NCI-H345 treated with DMSO at 0.1 percent for 48 hours (cell line): ENCODE results near the gene CD7.

Source experiments
- DNase-seq: peaks from one replicate; lab custom pipeline; 2025; ENCODE audit not compliant: unreplicated experiment; lab: John Stamatoyannopoulos, UW

Gene CD7

DNA sequence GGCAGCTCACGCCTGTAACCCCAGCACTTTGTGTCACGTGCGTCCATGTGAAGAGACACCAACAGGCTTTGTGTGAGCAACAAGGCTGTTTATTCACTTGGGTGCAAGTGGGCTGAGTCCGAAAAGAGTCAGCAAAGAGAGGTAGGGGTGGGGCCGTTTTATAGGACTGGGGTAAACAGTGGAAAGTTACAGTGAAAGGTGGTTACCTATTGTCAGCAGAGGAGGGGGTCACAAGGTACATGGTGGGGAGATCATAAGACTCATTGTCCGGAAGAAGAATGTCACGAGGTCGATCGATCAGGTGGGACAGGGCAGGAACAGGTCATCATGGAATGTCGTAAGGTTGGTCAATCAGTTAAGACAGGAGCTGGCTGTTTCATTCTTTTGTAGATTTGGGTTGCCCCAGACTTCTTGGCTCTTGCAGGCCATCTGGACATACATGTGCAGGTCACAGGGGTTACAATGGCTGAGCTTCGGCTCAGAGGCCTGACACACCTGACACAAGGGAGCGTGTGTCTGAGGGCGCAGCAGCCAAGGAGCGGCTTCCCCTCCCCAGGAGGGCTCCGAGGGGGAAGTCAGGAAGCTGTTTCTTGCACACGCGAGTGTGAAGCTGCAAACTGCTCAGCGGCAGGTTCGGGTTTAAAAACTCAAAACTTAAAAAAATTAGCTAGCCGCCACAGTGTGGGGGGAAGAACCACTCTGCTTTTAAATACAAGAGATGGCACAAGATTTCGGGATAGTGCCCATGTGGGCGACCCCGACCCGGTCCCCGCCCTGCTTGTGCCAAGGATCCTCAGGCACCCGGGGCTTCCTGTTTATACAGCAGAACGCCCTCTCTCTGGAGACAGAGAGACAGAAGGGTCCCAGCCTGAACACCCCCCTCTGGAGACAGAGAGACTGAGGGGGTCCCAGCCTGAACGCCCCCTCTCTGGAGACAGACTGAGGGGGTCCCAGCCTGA lies 29.2 kb upstream of the CD7 start:
- no peak for DNase-seq

DNA sequence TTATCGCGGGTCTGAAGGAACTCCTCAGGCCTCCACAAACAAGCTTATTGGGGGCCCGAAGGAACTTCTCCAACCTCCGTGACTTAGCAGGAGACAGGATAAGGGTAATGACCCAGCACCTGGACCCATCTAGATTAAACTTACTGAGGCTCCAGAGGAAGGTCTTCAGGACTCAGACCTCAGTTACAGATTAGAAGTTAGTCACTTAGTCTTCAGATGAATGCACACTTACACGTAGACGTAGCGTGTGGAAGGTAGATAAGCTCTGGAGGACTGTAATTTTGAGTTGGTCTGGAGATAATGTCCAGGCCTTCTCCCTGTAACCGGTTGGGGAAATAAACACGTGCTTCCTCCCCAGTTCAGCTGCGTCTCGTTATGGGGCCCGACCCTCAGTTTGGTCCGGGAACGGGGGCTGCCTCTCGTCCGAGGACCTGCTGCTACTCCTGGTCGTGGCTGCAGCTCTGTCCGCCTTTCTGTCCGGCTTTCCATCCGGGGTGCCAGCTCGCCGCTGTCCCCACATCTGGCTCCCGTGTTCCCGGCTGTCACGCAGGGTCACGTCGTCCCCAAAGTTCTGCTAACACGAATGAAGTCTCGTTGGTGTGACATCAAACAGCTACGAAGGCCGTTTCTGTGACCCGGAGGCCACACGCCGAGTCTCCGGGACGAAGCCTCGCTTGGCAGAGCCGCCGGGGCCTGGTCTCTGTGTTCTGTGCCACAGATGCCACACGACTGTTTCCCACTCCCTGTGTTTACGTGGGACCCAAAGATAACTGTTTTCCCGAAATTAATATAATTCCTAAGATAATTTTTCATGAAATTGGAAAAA lies 28.0 kb upstream of the CD7 start:
- no peak for DNase-seq

DNA sequence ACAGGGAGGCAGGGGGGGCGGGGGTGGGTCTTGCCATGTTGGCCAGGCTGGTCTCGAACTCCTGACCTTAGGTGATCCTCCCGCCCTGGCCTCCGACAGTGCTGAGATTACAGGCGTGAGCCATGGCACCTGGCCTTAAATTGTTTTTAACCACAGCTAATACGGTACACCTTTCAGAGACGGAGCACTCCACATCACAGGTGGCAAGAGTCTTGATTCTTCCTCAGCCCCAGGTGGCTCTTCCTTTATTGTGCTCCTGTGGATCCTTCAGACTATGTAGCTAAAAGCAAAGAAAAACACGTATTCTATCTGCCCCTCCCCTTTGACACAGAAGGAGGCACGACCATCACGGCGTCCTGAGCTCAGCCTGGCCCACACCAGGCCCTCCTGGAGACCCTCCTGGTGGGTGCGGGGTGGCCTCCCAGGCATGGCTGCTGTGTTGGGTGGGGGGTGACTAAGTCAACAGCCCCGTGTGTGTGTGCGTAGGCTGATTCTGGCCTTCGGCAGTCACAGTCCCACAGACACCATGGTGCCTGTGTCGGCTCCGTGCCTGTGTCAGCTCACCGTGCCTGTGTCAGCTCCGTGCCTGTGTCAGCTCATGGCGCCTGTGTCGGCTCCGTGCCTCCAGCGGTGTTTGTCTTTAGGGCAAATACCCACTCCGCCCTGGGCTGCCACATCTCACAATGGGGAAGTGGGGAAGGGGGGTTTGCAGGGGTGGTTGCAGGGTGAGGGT lies 26.9 kb upstream of the CD7 start:
- no peak for DNase-seq

- DNase-seq, result no peak
Measured at GRCh38 chr17:82343560-82343959, 26.2 kb upstream of the CD7 start.

DNA sequence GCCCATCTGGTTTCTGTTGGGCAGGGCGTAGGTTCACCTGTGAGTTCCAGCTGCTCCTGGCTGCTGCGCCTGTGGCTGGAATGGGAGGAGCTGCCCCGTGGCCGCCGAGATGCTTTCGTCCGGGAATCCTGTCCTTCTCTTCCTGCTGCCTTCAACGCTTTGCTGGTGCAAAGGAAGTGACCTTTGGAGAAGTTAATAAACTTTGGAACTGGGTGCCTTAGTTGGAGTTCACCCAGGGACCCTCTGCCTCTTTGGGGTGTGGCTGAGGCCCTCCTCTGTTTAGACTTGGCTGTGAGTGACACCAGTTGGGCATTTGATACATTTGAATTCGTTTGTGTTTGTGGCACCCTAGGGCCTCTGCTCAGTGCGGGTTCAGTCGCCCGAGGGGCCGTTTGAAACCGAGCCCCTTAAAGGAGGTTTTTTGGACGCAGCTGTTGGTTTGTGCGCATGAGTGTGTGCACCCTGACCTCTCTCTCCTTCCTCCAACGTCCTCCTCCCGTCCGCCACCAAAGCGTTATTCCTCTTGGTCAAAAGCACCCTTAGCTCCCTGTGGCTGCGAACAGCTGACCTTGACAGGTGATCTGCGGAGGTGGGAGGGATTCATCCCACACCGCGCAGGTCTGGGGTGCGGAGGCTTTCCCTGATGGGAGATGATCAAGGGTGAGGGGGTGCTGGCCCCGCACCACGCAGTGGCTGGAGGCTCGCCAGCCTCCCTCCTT lies 25.1 kb upstream of the CD7 start:
- DNase-seq, result no peak

DNA sequence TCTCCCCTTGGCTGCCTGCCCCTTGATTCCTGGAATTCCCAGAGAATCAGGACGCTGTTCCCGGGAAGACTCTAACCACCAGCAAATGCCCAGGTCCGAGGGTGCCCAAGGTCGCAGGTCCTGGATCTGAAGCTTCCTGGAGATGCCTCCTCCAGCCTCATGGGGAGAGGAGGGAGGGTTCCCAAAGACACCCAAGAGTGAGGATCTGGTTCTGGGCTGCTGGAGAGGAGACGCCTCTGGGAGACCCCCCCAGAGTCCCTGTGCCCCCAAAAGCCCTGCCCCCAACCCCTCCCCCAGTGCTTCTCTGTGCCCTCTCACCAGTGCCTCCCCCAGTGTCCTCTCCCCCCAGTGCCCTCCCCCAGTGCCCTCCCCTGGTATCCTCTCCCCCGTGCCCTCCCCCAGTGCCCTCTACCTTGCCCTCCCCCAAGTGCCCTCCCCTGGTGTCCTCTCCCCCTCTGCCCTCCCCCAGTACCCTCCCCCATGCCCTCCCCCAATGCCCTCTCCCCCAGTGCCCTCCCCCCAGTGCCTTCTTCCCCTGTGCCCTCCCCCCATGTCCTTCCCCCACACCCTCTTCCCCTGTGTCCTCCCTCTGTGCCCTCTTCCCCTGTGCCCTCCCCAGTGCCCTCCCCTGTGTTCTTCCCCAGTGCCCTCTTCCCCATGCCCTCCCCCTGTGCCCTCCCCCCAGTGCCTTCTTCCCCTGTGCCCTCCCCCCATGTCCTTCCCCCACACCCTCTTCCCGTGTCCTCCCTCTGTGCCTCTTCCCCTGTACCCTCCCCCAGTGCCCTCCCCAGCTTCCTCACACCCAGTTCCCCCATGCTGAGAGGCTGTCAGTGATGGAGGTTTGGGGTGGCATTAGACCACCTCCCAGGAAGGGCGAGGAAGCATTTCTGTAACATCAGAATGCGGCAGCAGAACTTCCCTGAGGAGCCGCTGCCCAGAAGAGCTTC lies 22.5 kb upstream of the CD7 start:
- DNase-seq, result no peak

DNA sequence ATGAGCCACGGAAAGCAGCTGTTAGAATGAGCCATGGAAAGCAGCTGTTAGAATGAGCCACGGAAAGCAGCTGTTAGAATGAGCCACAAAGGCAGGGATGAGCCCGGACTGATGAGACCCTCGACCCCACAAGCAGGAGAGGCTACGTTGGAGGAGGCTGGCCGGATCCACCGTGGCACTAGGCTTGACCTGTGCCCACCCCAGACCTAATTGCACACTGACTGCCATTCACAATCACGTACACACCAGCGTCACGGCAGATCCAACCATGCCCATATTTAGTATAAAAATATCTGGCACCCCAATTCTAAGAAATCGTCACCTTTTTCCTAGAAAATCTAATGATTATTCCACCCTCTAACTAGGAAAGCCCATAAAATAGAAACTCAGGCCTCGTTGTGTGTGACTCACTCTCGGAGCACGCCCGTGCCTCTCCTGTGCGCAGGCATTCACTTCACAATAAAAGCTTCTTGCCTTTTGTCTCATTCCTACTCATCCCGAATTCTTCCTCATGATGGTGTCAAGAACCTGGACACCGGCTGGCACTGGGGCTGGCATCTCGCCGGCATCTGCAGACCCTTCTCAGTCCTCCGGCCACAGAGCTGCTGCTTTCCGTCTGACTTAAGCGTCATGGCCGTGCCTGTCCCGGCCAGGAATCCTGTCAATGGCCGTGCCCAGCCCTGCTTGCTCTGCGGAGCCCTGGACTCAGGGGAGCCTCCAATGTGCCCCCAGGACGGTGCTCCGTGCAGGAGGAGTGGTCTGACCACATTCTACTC lies 21.6 kb upstream of the CD7 start:
- no peak for DNase-seq

- DNase-seq, result no peak
Measured at GRCh38 chr17:82334622-82335394, 17.4 kb upstream of the CD7 start.

DNA sequence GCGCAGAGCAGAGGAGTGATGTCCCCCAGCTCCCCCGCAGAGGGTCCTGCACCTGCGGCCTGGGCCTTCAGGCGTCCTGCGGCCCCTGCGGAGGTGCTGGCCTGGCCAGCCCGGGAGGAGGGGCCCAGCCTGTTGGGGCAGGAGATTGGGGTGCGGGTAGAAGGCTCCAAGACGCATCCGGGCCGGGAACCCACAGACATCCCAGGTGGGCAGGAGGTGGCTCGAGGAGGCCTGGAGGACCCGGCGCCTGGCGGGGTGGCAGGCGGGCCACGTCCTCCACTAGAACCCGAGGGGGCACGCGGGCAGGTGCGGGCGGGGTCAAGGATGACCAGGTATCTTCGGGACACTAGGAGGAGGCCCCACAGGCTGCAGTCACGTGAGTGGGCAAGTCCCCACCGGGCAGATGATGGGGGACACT lies 16.8 kb upstream of the CD7 start:
- no peak for DNase-seq

DNA sequence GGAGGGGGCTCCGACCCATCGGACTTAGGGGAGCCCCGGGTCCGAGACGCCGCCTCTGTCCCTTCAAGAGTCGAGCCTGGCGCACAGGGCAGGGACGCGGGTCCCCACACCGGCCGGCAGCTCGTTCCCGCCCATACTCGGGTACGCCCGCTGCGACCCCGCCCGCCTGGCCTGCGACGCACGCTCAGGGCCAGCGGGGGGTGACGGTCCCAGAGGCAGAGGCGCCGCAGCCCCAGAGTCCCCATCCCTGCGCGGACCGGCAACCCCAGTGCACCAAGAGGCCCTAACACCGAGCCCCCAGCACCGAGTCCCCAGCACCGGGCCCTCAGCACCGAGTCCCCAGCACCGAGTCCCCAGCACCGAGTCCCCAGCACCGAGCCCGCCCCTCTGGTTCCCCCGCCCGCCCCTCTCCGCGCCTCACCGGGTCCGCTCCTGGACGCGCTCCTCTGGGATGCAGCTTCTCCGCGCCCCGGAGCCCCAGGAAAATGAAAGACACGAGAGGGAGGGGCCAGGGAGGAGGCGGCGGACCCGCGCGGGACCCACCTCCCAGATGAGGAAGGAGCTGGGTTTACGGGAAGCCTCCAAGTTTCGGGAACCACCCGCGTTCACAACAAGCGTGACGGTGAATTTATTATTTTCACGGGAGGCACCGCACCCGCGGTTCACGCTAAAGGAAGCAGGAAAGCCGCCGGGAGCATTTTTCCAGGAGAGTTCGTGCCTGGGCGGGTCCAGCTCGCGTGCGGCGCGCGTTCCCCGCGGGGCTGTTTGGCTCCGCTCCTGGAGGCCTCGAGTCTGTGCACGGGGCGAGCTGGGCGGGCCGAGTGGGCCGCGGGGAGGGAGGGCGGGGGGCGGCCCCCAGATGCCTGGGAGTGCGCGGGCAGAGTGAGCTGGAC lies 16.1 kb upstream of the CD7 start, which contains the start of gene SECTM1:
TSS of gene SECTM1 (minus strand) at position 488 of the 893 bp plus-strand sequence. CDS start 6,526 bp downstream, outside the sequence.
- no peak for DNase-seq

DNA sequence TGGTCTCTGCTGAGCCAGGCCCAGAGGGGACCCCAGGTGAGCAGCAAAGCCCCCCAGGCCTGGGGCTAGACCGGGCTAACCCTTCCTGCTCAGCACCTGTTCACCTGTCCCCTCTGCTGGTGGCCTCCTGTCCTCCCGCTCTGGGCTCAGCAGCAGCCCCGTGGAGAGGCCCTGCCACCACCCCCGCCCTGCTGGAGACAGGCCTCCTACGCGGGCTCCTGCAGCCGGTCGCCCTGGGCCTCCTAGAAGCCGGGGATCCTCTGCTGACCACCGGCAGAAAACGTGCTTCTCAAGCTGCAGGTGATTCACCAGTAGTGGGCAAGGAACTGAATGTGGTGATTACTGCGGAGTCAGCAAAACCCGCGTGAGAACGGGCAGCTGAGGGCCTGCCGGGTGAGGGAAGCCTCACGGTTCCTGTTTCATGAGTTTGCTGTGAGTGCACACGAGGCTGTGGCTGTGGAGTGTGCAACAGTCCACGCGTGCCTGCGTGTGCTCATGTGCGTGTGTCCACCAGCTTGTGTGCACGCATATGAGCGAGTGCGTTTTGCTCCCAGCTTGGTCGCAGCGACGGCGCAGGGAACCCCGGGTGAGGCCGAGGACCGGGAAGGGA lies 15.4 kb upstream of the CD7 start:
- no peak for DNase-seq

- DNase-seq, result no peak
Measured at GRCh38 chr17:82331345-82331939, 14.0 kb upstream of the CD7 start.

- DNase-seq, result peak; percentile 92
Measured at GRCh38 chr17:82330322-82331239, 13.2 kb upstream of the CD7 start.

DNA sequence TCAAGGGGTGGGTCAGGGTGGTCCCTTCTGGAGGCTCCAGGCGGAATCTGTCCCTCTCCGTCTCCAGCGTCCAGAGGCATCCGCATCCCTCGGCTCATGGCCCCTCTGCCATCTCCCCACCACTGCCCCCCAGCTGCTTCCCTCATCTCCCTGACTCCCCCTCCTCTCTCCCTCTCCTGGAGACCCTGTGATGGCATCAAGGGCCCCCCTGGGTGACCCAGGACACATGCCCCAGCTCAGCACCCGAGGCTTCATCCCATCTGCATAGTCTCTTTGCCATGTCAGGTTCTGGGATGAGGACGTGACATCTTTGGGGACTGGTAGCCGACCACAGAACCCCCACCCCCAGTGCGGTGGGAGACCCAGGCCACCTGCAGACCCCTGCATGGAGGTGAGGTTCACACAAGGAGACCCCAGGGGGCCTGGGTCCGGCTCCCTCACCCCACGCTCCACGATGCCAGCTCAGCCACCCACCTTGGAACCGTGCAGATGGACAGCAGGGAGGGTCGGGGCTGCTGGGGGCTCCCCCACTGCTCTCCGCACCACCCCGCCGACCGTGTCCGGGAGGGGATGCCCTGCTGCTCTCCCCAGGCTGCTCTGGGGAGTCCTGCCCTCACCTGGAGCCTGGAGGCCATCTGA lies 12.4 kb upstream of the CD7 start:
- DNase-seq, result no peak
